Cardiac septum (tissue), 1 donor: ENCODE results near the gene PRXL2B. TPM values are rescaled to one million over a fixed set of nuclear protein-coding genes. Genes with fewer than 3 reads are reported as not detected.

ENCODE experiments used
- DNase-seq: peaks from one replicate; pipeline ENCODE4 v3.0.0-alpha.2; 2020; ENCODE audit warnings: low spot score
- intact Hi-C: fragments of 100-400 bp; cut with DNase I; formaldehyde crosslinking; loops from one replicate; pipeline ENCODE4 v1.14.0; 2022
- total RNA-seq: library from RNA; stranded (reverse); fragmentation: NEBNext Ultra II Directional; extraction: Animal tissue kit (Norgen Biotek cat#: 25700); gene quantifications from one replicate; pipeline ENCODE4 v1.2.1, GENCODE V29; 2021
- donor health status: DM: no; HTN: no; CAD: no.

PRXL2B gene
- total RNA-seq, 1 donor from 2014 or later = 3.4 TPM

GRCh38 chr1:2592672-2593071 is 6.1 kb downstream of the PRXL2B start:
- intact Hi-C loops = no loop called here
- no peak for DNase-seq

- DNase-seq = no peak
- intact Hi-C loops = no loop called here
Observed at GRCh38 chr1:2593251-2593878, 6.8 kb downstream of the PRXL2B start.

GRCh38 chr1:2594001-2594640 is 7.5 kb downstream of the PRXL2B start:
- no peak for DNase-seq
- intact Hi-C loops = no loop called here

GRCh38 chr1:2594641-2595131 is 8.1 kb downstream of the PRXL2B start:
- peak; percentile 62 for DNase-seq

GRCh38 chr1:2595261-2595811 is 8.8 kb downstream of the PRXL2B start:
- DNase-seq = peak; percentile 26
- intact Hi-C loops = no loop called here

More at GRCh38 chr1:2594641-2595131, 8.1 kb downstream of the PRXL2B start:
- intact Hi-C loops = no loop called here

GRCh38 chr1:2595812-2596529 is 9.4 kb downstream of the PRXL2B start:
- intact Hi-C loops = no loop called here

GRCh38 chr1:2596530-2597333 is 10.2 kb downstream of the PRXL2B start:
- peak; percentile 6 for DNase-seq
- intact Hi-C loops = no loop called here

More at GRCh38 chr1:2595812-2596529, 9.4 kb downstream of the PRXL2B start:
- DNase-seq = peak; percentile 57

- intact Hi-C loops = no loop called here
Observed at GRCh38 chr1:2597441-2598328, 11.1 kb downstream of the PRXL2B start.

GRCh38 chr1:2598329-2598931 is 11.9 kb downstream of the PRXL2B start:
- DNase-seq = peak; percentile 6
- intact Hi-C loops = no loop called here

More at GRCh38 chr1:2597441-2598328, 11.1 kb downstream of the PRXL2B start:
- peak; percentile 57 for DNase-seq

GRCh38 chr1:2601721-2602303 is 15.2 kb downstream of the PRXL2B start:
- intact Hi-C loops = no loop called here
- peak; percentile 44 for DNase-seq

- DNase-seq = peak; percentile 44
- intact Hi-C loops = no loop called here
Observed at GRCh38 chr1:2602311-2602835, 15.8 kb downstream of the PRXL2B start.

GRCh38 chr1:2602866-2603520 is 16.4 kb downstream of the PRXL2B start:
- DNase-seq = peak; percentile 54

GRCh38 chr1:2603521-2604155 is 17.1 kb downstream of the PRXL2B start:
- intact Hi-C loops = no loop called here

More at GRCh38 chr1:2602866-2603520, 16.4 kb downstream of the PRXL2B start:
- intact Hi-C loops = no loop called here

GRCh38 chr1:2604156-2604843 is 17.7 kb downstream of the PRXL2B start:
- intact Hi-C loops = no loop called here
- peak; percentile 60 for DNase-seq

More at GRCh38 chr1:2603521-2604155, 17.1 kb downstream of the PRXL2B start:
- peak; percentile 74 for DNase-seq

- DNase-seq = peak; percentile 44
Observed at GRCh38 chr1:2604844-2605508, 18.4 kb downstream of the PRXL2B start.

More at GRCh38 chr1:2604844-2605508, 18.4 kb downstream of the PRXL2B start:
- intact Hi-C loops = no loop called here
